NB4 (cell line): Measurements from ENCODE around the gene FSCN2.

ENCODE experiments used
- CTCF ChIP-seq: IDR thresholded peaks from one replicate; pipeline ENCODE4 v1.5.1; 2012; ENCODE audit warnings: low read depth, low read length
- MAX ChIP-seq: IDR thresholded peaks from 2 replicates; pipeline ENCODE4 v1.6.1; 2011; ENCODE audit warnings: low read depth, low read length
- POLR2A ChIP-seq: IDR thresholded peaks from 2 replicates; pipeline ENCODE4 v1.6.1; 2011; ENCODE audit warnings: mild to moderate bottlenecking; ENCODE audit not compliant: insufficient read length; ENCODE audit errors: extremely low read depth

- TF ChIP-seq CTCF (no peak), POLR2A (no peak), MAX (no peak)
These were observed 23.5 kb downstream of the FSCN2 start for GRCh38 chr17:81551458-81552243.
